KMS-11 (cell line): ENCODE measurements around the gene PIRT.

ENCODE experiments used
- H2AFZ ChIP-seq: fragments of 200-600 bp; sonication (generic); 2 replicates; pipeline ENCODE4 v1.6.1; 2016; ENCODE audit warnings: antibody characterized with exemption, mixed run types, low read depth
- H3K27ac ChIP-seq: fragments of 200-600 bp; sonication (generic); 2 replicates; pipeline ENCODE4 v1.6.1; 2016; ENCODE audit warnings: mild to moderate bottlenecking, mixed run types
- H3K27me3 ChIP-seq: fragments of 200-600 bp; sonication (generic); 2 replicates; pipeline ENCODE4 v1.6.1; 2017; ENCODE audit warnings: mild to moderate bottlenecking, low read depth, mixed run types, moderate library complexity; ENCODE audit not compliant: insufficient read depth
- H3K36me3 ChIP-seq: fragments of 200-600 bp; sonication (generic); 2 replicates; pipeline ENCODE4 v1.6.1; 2017; ENCODE audit warnings: mild to moderate bottlenecking, mixed run types; ENCODE audit not compliant: insufficient read depth
- H3K4me1 ChIP-seq: fragments of 200-600 bp; sonication (generic); 2 replicates; pipeline ENCODE4 v1.6.1; 2016; ENCODE audit warnings: mild to moderate bottlenecking, low read depth, mixed run types; ENCODE audit not compliant: poor library complexity, severe bottlenecking
- H3K4me2 ChIP-seq: fragments of 200-600 bp; sonication (generic); 2 replicates; pipeline ENCODE4 v1.7.0; 2016; ENCODE audit warnings: mild to moderate bottlenecking, mixed run types
- H3K4me3 ChIP-seq: fragments of 200-600 bp; sonication (generic); IDR thresholded peaks from 2 replicates; pipeline ENCODE4 v1.6.1; 2017; ENCODE audit warnings: low read depth, low read length, mixed read lengths; ENCODE audit not compliant: insufficient read depth
- H3K79me2 ChIP-seq: fragments of 200-600 bp; sonication (generic); 2 replicates; pipeline ENCODE4 v1.6.1; 2016; ENCODE audit warnings: low read depth, mixed run types; ENCODE audit not compliant: insufficient read depth
- H3K9ac ChIP-seq: fragments of 200-600 bp; sonication (generic); 2 replicates; pipeline ENCODE4 v1.6.1; 2016; ENCODE audit warnings: mild to moderate bottlenecking, mixed run types
- H4K20me1 ChIP-seq: fragments of 200-600 bp; sonication (generic); 2 replicates; pipeline ENCODE4 v1.6.1; 2016; ENCODE audit warnings: mild to moderate bottlenecking, mixed run types; ENCODE audit not compliant: insufficient read depth
- CTCF ChIP-seq: fragments of 200-600 bp; sonication (generic); conservative IDR thresholded peaks from 2 replicates; pipeline ENCODE4 v1.6.1; 2017; ENCODE audit warnings: low read depth, mild to moderate bottlenecking, antibody characterized with exemption, low read length, moderate library complexity, mixed read lengths

The PIRT gene

GRCh38 chr17:10837921-10838320 lies at the start of gene PIRT:
TSS of gene PIRT (minus strand) at chr17:10838087. CDS start at chr17:10825645, 12,442 bp downstream.
- no peak within 1 kb of the TSS for H3K9ac ChIP-seq
- H2AFZ ChIP-seq, result no peak within 1 kb of the TSS
- H3K27ac ChIP-seq, result no peak within 1 kb of the TSS
- H4K20me1 ChIP-seq, result no peaks in the 10 kb centered on the region
- H3K4me1 ChIP-seq, result no peaks in the 10 kb centered on the region
- no peaks in the 10 kb centered on the region for H3K27me3 ChIP-seq
- H3K36me3 ChIP-seq, result no peaks in the 10 kb centered on the region
- TF ChIP-seq CTCF, result no peak
- no peak within 1 kb of the TSS for H3K4me2 ChIP-seq
- no peak within 1 kb of the TSS for H3K4me3 ChIP-seq
- no peaks in the 10 kb centered on the region for H3K79me2 ChIP-seq

- Histone ChIP-seq H3K9ac (no peak overlapping the region), H2AFZ (no peak overlapping the region), H3K27me3 (no peaks in the 10 kb centered on the region), H3K36me3 (no peaks in the 10 kb centered on the region), H3K4me3 (no peak overlapping the region), H3K79me2 (no peaks in the 10 kb centered on the region), H3K4me1 (no peaks in the 10 kb centered on the region), H4K20me1 (no peaks in the 10 kb centered on the region), H3K27ac (no peak overlapping the region), H3K4me2 (no peak overlapping the region)
- TF ChIP-seq CTCF, result no peak
Observed at GRCh38 chr17:10881959-10882358, 44.1 kb upstream of the PIRT start.

- no peak overlapping the region for H3K4me2 ChIP-seq
- no peak overlapping the region for H3K4me3 ChIP-seq
- H3K79me2 ChIP-seq, result no peaks in the 10 kb centered on the region
- no peaks in the 10 kb centered on the region for H3K27me3 ChIP-seq
- TF ChIP-seq CTCF, result no peak
- H3K36me3 ChIP-seq, result no peaks in the 10 kb centered on the region
- no peak overlapping the region for H3K9ac ChIP-seq
- no peak overlapping the region for H2AFZ ChIP-seq
- H4K20me1 ChIP-seq, result no peaks in the 10 kb centered on the region
- no peaks in the 10 kb centered on the region for H3K4me1 ChIP-seq
- no peak overlapping the region for H3K27ac ChIP-seq
Observed at GRCh38 chr17:10879190-10879836, 41.4 kb upstream of the PIRT start.

GRCh38 chr17:10875984-10876555 lies 38.2 kb upstream of the PIRT start:
- Histone ChIP-seq H2AFZ (no peak overlapping the region), H3K9ac (no peak overlapping the region), H3K27me3 (no peaks in the 10 kb centered on the region), H3K27ac (no peak overlapping the region), H4K20me1 (no peaks in the 10 kb centered on the region), H3K4me1 (no peaks in the 10 kb centered on the region), H3K36me3 (no peaks in the 10 kb centered on the region), H3K4me2 (no peak overlapping the region), H3K4me3 (no peak overlapping the region), H3K79me2 (no peaks in the 10 kb centered on the region)
- TF ChIP-seq CTCF, result no peak; the same call in 1 of the 2 replicates
